T-cell (primary cell): Measurements from ENCODE around the gene ATP7B. TPM values are rescaled to one million over a fixed set of nuclear protein-coding genes. Genes with fewer than 3 reads are reported as not detected.

ENCODE experiments used
- ATAC-seq, 4 experiments: fragments of 200-7000 bp in 3 of 4; fragments of 150-1000 bp in 1 of 4; cut with Tn5 transposase; replicated peaks in 1 of 4; 1 replicate in 3 of 4; 2 replicates in 1 of 4; pipeline ENCODE4 v1.10.0; 2021; ENCODE audit warnings: moderate library complexity in 3 of 4, mild to moderate bottlenecking in 2 of 4, moderate number of reproducible peaks in 1 of 4
- CTCF ChIA-PET, 2 donors: fragments of 300-600 bp; sonication (Branson Sonifier 250); formaldehyde crosslinking; loops; one replicate each; lab custom pipeline; 2022; ENCODE audit warnings: antibody characterized with exemption in 2 of 2; lab: Charles Lee
- POLR2A ChIA-PET, 2 donors: fragments of 300-600 bp; sonication (Branson Sonifier 250); formaldehyde crosslinking; loops; one replicate each; lab custom pipeline; 2022; ENCODE audit warnings: antibody characterized with exemption in 2 of 2; lab: Charles Lee
- DNase-seq, 35 experiments: peaks; one replicate each; pipeline versions ENCODE4 v3.0.0 to v3.0.0-alpha.2; 2013 to 2023
- H3K27ac ChIP-seq: one replicate; pipeline ENCODE4 v1.5.1; 2013; ENCODE audit warnings: low read length
- H3K27me3 ChIP-seq, 2 experiments: replicated peaks in 1 of 2; 1 replicate in 1 of 2; 2 replicates in 1 of 2; pipeline versions ENCODE4 v1.6.1 to v1.7.0; 2013; ENCODE audit warnings: low read length in 1 of 2, mixed read lengths in 1 of 2; ENCODE audit not compliant: control insufficient read depth in 2 of 2, insufficient read depth in 2 of 2; ENCODE audit errors: extremely low read depth in 1 of 2
- H3K36me3 ChIP-seq, 2 donors: 1 replicate in 1 of 2; 2 replicates in 1 of 2; pipeline versions ENCODE4 v1.6.1 to v1.7.0; 2013; ENCODE audit warnings: low read length in 1 of 2; ENCODE audit not compliant: control insufficient read depth in 2 of 2, insufficient read depth in 1 of 2; ENCODE audit errors: extremely low read depth in 1 of 2
- H3K4me1 ChIP-seq, 2 experiments: 1 replicate in 1 of 2; 2 replicates in 1 of 2; pipeline versions ENCODE4 v1.6.1 to v1.7.0; 2013; ENCODE audit warnings: low read length in 2 of 2, mixed read lengths in 1 of 2; ENCODE audit not compliant: insufficient read depth in 2 of 2, control insufficient read depth in 1 of 2; ENCODE audit errors: extremely low read depth in 1 of 2
- H3K4me3 ChIP-seq, 2 donors: 1 replicate in 1 of 2; 2 replicates in 1 of 2; pipeline versions ENCODE4 v1.5.1 to v1.7.0; 2013; ENCODE audit warnings: mild to moderate bottlenecking in 2 of 2, low read length in 1 of 2, moderate library complexity in 1 of 2; ENCODE audit not compliant: control insufficient read depth in 1 of 2; ENCODE audit errors: extremely low read depth in 1 of 2
- H3K9me3 ChIP-seq: 2 replicates; pipeline ENCODE4 v1.7.0; 2013
- H3K27ac Mint-ChIP-seq, 2 donors: one replicate each; pipeline ENCODE4 v1.8.0; 2020 to 2021; ENCODE audit warnings: mild to moderate bottlenecking in 2 of 2, mixed read lengths in 2 of 2
- H3K27me3 Mint-ChIP-seq, 2 donors: one replicate each; pipeline ENCODE4 v1.8.0; 2021 to 2022; ENCODE audit warnings: mixed read lengths in 2 of 2
- H3K36me3 Mint-ChIP-seq: one replicate; pipeline ENCODE4 v1.8.0; 2021; ENCODE audit warnings: mixed read lengths
- H3K4me1 Mint-ChIP-seq, 3 donors: one replicate each; pipeline ENCODE4 v1.8.0; 2020 to 2022; ENCODE audit warnings: mixed read lengths in 3 of 3, mild to moderate bottlenecking in 1 of 3
- H3K4me3 Mint-ChIP-seq, 3 donors: one replicate each; pipeline ENCODE4 v1.8.0; 2020 to 2022; ENCODE audit warnings: mild to moderate bottlenecking in 3 of 3, mixed read lengths in 3 of 3, moderate library complexity in 3 of 3
- H3K9me3 Mint-ChIP-seq, 3 donors: one replicate each; pipeline ENCODE4 v1.8.0; 2020 to 2022; ENCODE audit warnings: mixed read lengths in 3 of 3
- WGBS: methylation state at CpG from one replicate; pipeline ENCODE4 v1.1.5; 2013; ENCODE audit warnings: missing lambda C conversion rate; ENCODE audit not compliant: insufficient coverage; 5-methylcytosine and 5-hydroxymethylcytosine counted together
- total RNA-seq, 35 experiments: library from RNA in 6 of 35; stranded (reverse) in 6 of 35; fragments of 120-200 nt in 1 of 35; gene quantifications; one replicate each; pipeline versions ENCODE4 v1.2.1 to v1.2.4 and lab custom pipeline; 2013 to 2026

ATP7B gene
- total RNA-seq, 5 donors from 2014 or later (not counting 1 experiment from before 2014, with no cell fraction given): 0.99 to 2.6 (median 1.3) TPM

DNA sequence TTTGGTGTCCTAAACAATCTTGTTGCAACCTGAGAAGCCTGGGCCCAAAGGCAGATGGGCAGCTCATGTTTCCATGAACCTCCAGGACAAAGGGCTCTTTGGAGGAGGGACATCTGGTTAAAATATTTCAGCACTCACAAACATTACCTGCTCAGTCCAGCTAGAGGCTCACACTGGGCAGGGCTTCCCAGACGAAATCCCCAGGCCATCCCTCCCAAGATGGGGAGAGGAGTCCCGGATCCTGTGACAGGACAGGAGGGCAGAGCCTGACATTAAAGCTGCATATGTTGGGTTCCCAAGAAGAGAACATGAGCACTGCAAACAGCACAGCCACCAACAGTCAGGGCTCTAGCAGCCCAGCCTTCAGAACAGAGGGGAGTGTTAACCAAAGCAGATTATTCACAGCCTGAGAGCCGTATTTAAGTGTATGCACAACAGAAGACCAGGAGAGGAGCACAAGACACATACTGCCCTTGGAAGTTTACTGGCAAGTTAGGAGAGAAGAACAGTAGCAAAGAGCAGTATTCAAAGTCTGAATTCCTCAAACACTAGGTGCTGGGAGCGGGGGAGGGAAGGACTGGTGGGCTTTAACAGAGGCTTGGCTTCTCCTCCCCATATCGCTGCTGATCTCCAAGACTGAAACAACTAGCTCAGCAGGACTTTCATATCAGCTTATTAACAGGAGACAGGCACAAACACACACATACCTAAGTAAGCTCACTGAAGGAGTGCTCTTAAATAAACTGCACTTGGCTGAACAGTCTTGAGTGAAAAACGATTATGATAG, 12.3 kb downstream of the ATP7B start:
- peaks cover 0 to 17% of the 10 kb centered on the region in 2 experiments for H3K27me3 ChIP-seq
- no peak overlapping the region for H3K27ac ChIP-seq
- H3K36me3 ChIP-seq: no peaks in the 10 kb centered on the region
- no peak overlapping the region for H3K4me3 ChIP-seq
- DNase-seq (no peak), ATAC-seq (no peak)
- 40% methylated on average over 1 of the region's 6 CpGs for WGBS
- ChIA-PET POLR2A (interaction anchor here in 1 of 2 donors (0.8 kb wide), 1 partner anchor 9 kb away, joined by 3 read pairs; no protein-coding TSS in a partner anchor), CTCF (interaction anchor here (0.6 to 1.0 kb wide), 3 partner anchors 10 to 253 kb away, joined by 3 to 4 read pairs (median 3); no protein-coding TSS in a partner anchor)
- H3K9me3 ChIP-seq: no peaks in the 10 kb centered on the region
- Mint-ChIP-seq H3K9me3 (no peaks in the 10 kb centered on the region), H3K4me3 (no peak overlapping the region), H3K27me3 (peaks cover 16 to 20% of the 10 kb centered on the region in 2 donors), H3K36me3 (no peaks in the 10 kb centered on the region), H3K4me1 (peaks cover 0 to 12% (median 0%) of the 10 kb centered on the region in 3 donors), H3K27ac (no peak overlapping the region)
- H3K4me1 ChIP-seq: no peaks in the 10 kb centered on the region

DNA sequence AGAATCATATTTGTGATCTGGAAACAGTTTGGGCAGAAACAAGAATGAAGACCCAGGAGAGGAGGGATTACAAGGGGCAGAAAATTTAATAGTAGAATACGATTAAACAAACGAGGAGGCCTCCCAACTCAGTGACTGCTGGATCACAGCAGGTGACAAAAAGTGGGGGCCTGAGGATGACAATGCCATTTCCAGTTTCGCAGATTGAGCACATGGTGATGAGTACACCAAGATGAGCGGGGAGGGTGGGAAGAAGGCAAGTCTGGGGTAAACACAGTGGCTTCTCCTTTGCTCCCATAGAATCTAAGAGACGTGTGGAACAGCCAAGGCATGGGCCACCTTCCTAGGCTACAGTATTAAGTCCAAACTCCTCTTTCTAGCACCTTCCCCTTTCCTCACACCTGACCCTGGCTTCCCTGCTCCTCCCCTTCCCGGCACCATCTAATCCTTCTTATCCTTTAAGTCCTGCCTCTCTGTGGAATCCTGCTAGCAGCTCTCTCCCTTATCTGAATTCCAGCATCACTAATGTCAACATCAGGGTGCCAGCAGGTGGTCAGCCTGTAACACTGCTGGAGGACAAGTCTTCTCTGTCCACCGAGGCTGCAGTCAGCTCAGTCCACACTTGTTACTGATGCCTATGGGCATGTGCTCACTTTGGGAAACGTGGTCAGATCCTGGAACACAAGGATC, 13.5 kb downstream of the ATP7B start:
- Mint-ChIP-seq H3K4me3 (no peak overlapping the region), H3K4me1 (peaks cover 0 to 12% (median 0%) of the 10 kb centered on the region in 3 donors), H3K9me3 (no peaks in the 10 kb centered on the region), H3K27ac (no peak overlapping the region), H3K36me3 (no peaks in the 10 kb centered on the region), H3K27me3 (peaks cover 16 to 20% of the 10 kb centered on the region in 2 donors)
- Histone ChIP-seq H3K36me3 (no peaks in the 10 kb centered on the region), H3K9me3 (no peaks in the 10 kb centered on the region), H3K4me1 (no peaks in the 10 kb centered on the region), H3K27me3 (peaks cover 0 to 20% of the 10 kb centered on the region in 2 experiments), H3K4me3 (no peak overlapping the region), H3K27ac (no peak overlapping the region)
- no peak for ATAC-seq
- POLR2A ChIA-PET: no interaction called here
- 60% methylated on average over 4 of the region's 8 CpGs for WGBS
- CTCF ChIA-PET: interaction anchor here in 1 of 2 donors (0.5 to 1.0 kb wide), 3 partner anchors 11 to 202 kb away, joined by 3 to 4 read pairs (median 3); no protein-coding TSS in a partner anchor
- DNase-seq: no peak

DNA sequence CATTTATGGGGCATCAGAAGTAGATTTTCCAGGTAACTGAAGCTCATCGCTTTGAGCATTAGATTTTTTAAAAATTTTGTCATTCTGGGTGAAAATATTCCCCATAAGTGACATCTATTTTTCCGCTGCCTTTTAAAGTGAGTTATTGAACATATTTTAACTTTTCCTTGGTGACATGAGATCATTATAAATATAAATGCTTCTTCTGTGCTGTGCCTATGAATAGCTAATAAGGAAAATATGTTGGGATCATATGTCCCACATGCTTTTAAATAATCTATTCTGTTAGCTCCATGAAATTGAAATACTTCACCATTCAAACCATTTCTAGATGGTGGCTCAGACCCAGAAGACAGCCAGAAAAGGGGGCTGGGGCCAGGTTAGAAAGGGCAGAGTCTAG, 14.1 kb downstream of the ATP7B start:
- no peak overlapping the region for H3K4me3 Mint-ChIP-seq
- WGBS: no CpG with 5 or more reads among the region's 2 CpGs
- H3K4me3 ChIP-seq: no peak overlapping the region
- H3K36me3 Mint-ChIP-seq: no peaks in the 10 kb centered on the region
- H3K27ac Mint-ChIP-seq: no peak overlapping the region
- ChIA-PET POLR2A (no interaction called here), CTCF (interaction anchor here in 1 of 2 donors (0.5 kb wide), 1 partner anchor 203 kb away, joined by 3 read pairs; no protein-coding TSS in a partner anchor)
- H3K4me1 ChIP-seq: no peaks in the 10 kb centered on the region
- peaks cover 0 to 12% (median 0%) of the 10 kb centered on the region in 3 donors for H3K4me1 Mint-ChIP-seq
- no peak overlapping the region for H3K27ac ChIP-seq
- peaks cover 16 to 20% of the 10 kb centered on the region in 2 donors for H3K27me3 Mint-ChIP-seq
- peaks cover 0 to 20% of the 10 kb centered on the region in 2 experiments for H3K27me3 ChIP-seq
- H3K9me3 ChIP-seq: no peaks in the 10 kb centered on the region
- H3K36me3 ChIP-seq: no peaks in the 10 kb centered on the region
- DNase-seq (no peak), ATAC-seq (no peak)
- H3K9me3 Mint-ChIP-seq: no peaks in the 10 kb centered on the region

DNA sequence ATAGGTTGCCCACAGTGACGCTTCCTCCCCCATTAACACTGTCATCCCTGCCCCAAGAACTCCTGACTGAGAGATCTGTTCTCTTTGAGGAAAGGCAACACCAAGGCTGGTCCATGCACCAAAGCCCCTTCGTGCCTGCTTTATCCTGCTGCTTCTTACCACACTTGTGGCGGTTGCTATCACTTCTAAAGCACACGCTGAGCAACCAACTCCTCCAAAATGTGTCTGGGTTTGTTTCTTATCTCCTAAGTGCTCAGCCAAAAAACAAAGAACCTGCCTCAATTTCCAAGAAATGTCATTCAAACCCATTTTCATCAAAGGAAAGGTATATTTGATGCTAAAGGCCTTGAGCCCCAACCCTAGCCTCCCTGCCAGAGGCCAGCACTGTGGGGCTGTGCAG, 14.6 kb downstream of the ATP7B start:
- Histone ChIP-seq H3K27ac (no peak overlapping the region), H3K9me3 (no peaks in the 10 kb centered on the region), H3K4me3 (no peak overlapping the region), H3K36me3 (no peaks in the 10 kb centered on the region), H3K4me1 (no peaks in the 10 kb centered on the region), H3K27me3 (peaks cover 0 to 20% of the 10 kb centered on the region in 2 experiments)
- CTCF ChIA-PET: no interaction called here
- H3K4me1 Mint-ChIP-seq: peaks cover 0 to 12% (median 0%) of the 10 kb centered on the region in 3 donors
- ATAC-seq (no peak), DNase-seq (no peak)
- no peak overlapping the region for H3K27ac Mint-ChIP-seq
- H3K27me3 Mint-ChIP-seq: peaks cover 16 to 20% of the 10 kb centered on the region in 2 donors
- H3K36me3 Mint-ChIP-seq: no peaks in the 10 kb centered on the region
- no peaks in the 10 kb centered on the region for H3K9me3 Mint-ChIP-seq
- 100% methylated on average over 2 of the region's 4 CpGs for WGBS
- POLR2A ChIA-PET: no interaction called here
- H3K4me3 Mint-ChIP-seq: no peak overlapping the region

DNA sequence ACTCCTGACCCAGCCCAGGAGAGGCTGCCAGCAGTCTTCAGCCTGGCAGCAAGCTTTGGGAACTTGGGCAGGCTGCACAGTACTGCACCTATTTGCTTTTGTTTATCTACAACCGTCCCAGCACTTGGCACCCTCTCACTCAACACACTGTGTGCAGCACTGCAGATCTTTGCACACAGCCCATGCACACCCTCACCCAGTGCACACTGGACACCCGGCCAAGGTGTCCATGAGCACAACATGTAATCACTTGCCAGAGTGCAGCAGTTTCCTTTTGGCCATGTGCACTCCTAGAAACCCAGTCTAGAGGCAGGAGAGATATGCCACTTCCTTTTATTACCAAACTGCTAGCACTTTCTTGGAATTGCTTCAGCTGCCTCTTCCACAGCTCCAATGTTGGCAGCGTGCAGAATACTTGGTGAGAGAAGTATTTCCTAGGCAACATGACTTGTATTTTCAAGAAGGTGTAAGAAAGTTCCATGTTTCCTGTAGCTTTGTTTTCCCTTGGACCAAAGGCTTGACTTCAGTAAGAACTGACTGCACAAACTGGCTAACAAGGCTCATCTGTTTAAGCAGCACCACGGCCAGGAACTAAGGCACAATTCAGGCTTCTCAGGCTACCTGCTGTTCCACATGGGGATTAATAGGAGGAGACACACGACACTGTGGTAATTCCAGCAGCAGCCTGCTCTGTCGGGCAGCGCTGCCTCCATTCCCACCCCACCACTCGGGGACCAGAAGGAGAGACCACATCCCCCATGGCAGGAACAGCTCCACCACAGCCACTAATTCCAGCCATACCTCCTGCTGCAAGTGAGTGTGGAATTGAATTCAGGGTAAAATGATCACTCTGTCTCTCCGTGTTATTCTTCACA, 15.3 kb downstream of the ATP7B start:
- no peak overlapping the region for H3K4me3 ChIP-seq
- Mint-ChIP-seq H3K9me3 (no peaks in the 10 kb centered on the region), H3K4me1 (peaks cover 0 to 6% (median 0%) of the 10 kb centered on the region in 3 donors), H3K4me3 (no peak overlapping the region), H3K27me3 (peaks cover 12 to 20% of the 10 kb centered on the region in 2 donors), H3K27ac (no peak overlapping the region), H3K36me3 (no peaks in the 10 kb centered on the region)
- CTCF ChIA-PET: no interaction called here
- no peaks in the 10 kb centered on the region for H3K4me1 ChIP-seq
- POLR2A ChIA-PET: no interaction called here
- ATAC-seq (no peak), DNase-seq (no peak)
- H3K36me3 ChIP-seq: no peaks in the 10 kb centered on the region
- peaks cover 0 to 23% of the 10 kb centered on the region in 2 experiments for H3K27me3 ChIP-seq
- no peak overlapping the region for H3K27ac ChIP-seq
- no peaks in the 10 kb centered on the region for H3K9me3 ChIP-seq
- 58% methylated on average over 5 of the region's 9 CpGs for WGBS

DNA sequence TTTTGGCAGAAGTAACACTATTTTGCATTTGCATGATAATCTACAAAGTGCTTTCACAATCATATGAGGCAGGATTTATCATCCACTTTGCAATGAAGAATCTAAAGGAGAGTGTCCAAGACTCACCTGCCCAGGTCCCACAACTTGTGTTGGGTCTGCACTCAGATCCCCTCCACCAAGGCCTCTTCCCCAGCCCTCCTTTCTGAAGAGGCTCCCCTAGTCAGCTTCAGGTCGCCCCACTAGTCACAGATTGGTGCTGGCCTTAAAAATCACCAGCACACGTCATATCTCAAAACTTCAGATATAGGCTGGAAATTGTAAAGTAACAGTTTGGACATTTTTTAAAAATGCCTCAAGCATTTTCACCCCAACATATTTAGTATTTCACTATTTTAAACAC, 17.5 kb downstream of the ATP7B start:
- no CpG with 5 or more reads among the region's 2 CpGs for WGBS
- no peak overlapping the region for H3K4me3 ChIP-seq

More for the DNA sequence above, 17.5 kb downstream of the ATP7B start:
- H3K4me1 Mint-ChIP-seq: peaks cover 0 to 6% (median 0%) of the 10 kb centered on the region in 3 donors
- peaks cover 7 to 9% of the 10 kb centered on the region in 2 donors for H3K27me3 Mint-ChIP-seq
- no peak overlapping the region for H3K4me3 Mint-ChIP-seq
- CTCF ChIA-PET: no interaction called here
- H3K27ac Mint-ChIP-seq: no peak overlapping the region
- DNase-seq (no peak), ATAC-seq (no peak)
- POLR2A ChIA-PET: no interaction called here
- Histone ChIP-seq H3K27ac (no peak overlapping the region), H3K9me3 (no peaks in the 10 kb centered on the region), H3K4me1 (no peaks in the 10 kb centered on the region), H3K27me3 (peaks cover 0 to 17% of the 10 kb centered on the region in 2 experiments), H3K36me3 (no peaks in the 10 kb centered on the region)
- H3K36me3 Mint-ChIP-seq: no peaks in the 10 kb centered on the region
- no peaks in the 10 kb centered on the region for H3K9me3 Mint-ChIP-seq
